ENCODE results near the gene SLC25A33.

The SLC25A33 gene

GRCh38 chr1:9603307-9603706 lies 64.0 kb downstream of the SLC25A33 start:
- H3K36me3 ChIP-seq (ENCODE audit: insufficient read depth, low read length): peaks cover 92% of the 10 kb centered on the region
- no peak for TF ChIP-seq EZH2 (IDR thresholded peaks at IDR 0.05; ENCODE audit: borderline replicate concordance, low read depth, low read length, severe bottlenecking)
- no peak for TF ChIP-seq CTCF (IDR thresholded peaks at IDR 0.05; ENCODE audit: borderline replicate concordance, extremely low read depth, low read length, poor library complexity, severe bottlenecking)
- ATAC-seq (ENCODE audit: insufficient read depth, low read depth) (no peak), DNase-seq (no peak)
- H3K4me3 ChIP-seq (ENCODE audit: low read depth in 1 of 2, low read length in 2 of 2): no peak overlapping the region
- H3K27ac ChIP-seq (ENCODE audit: low read length): no peak overlapping the region
- H3K4me1 ChIP-seq (ENCODE audit: insufficient read depth, low read length): no peaks in the 10 kb centered on the region
- H2AFZ ChIP-seq (ENCODE audit: low read depth, low read length): no peak overlapping the region
- H4K20me1 ChIP-seq (ENCODE audit: insufficient read depth, low read length): peaks cover 35% of the 10 kb centered on the region
- no peaks in the 10 kb centered on the region for H3K9me3 ChIP-seq (ENCODE audit: insufficient read depth, low read length, severe bottlenecking)
- no peaks in the 10 kb centered on the region; the same call in 1 of the 2 replicates for H3K79me2 ChIP-seq (ENCODE audit: insufficient read depth, low read length)
- H3K4me2 ChIP-seq (ENCODE audit: insufficient read depth, low read length): no peak overlapping the region
- no peaks in the 10 kb centered on the region for H3K27me3 ChIP-seq (ENCODE audit: insufficient read depth, low read length, poor library complexity)
- no peak overlapping the region for H3K9ac ChIP-seq (ENCODE audit: low read depth, low read length)

GRCh38 chr1:9603766-9604753 lies 64.8 kb downstream of the SLC25A33 start:
- Histone ChIP-seq H3K4me2 (ENCODE audit: insufficient read depth, low read length) (no peak overlapping the region), H3K9me3 (ENCODE audit: insufficient read depth, low read length, severe bottlenecking) (no peaks in the 10 kb centered on the region), H3K4me3 (ENCODE audit: low read depth in 1 of 2, low read length in 2 of 2) (no peak overlapping the region), H3K79me2 (ENCODE audit: insufficient read depth, low read length) (no peaks in the 10 kb centered on the region; the same call in 1 of the 2 replicates), H3K27me3 (ENCODE audit: insufficient read depth, low read length, poor library complexity) (no peaks in the 10 kb centered on the region), H4K20me1 (ENCODE audit: insufficient read depth, low read length) (peaks cover 34% of the 10 kb centered on the region), H2AFZ (ENCODE audit: low read depth, low read length) (no peak overlapping the region), H3K4me1 (ENCODE audit: insufficient read depth, low read length) (no peaks in the 10 kb centered on the region), H3K36me3 (ENCODE audit: insufficient read depth, low read length) (peaks cover 93% of the 10 kb centered on the region), H3K27ac (ENCODE audit: low read length) (no peak overlapping the region), H3K9ac (ENCODE audit: low read depth, low read length) (no peak overlapping the region)
- TF ChIP-seq CTCF (IDR thresholded peaks at IDR 0.05; ENCODE audit: borderline replicate concordance, extremely low read depth, low read length, poor library complexity, severe bottlenecking): no peak
- no peak for TF ChIP-seq EZH2 (IDR thresholded peaks at IDR 0.05; ENCODE audit: borderline replicate concordance, low read depth, low read length, severe bottlenecking)
- ATAC-seq (ENCODE audit: insufficient read depth, low read depth) (no peak), DNase-seq (no peak)

GRCh38 chr1:9604836-9605235 lies 65.6 kb downstream of the SLC25A33 start:
- Histone ChIP-seq H4K20me1 (ENCODE audit: insufficient read depth, low read length) (peaks cover 37% of the 10 kb centered on the region), H3K36me3 (ENCODE audit: insufficient read depth, low read length) (peaks cover 99% of the 10 kb centered on the region), H3K4me1 (ENCODE audit: insufficient read depth, low read length) (no peaks in the 10 kb centered on the region), H3K79me2 (ENCODE audit: insufficient read depth, low read length) (no peaks in the 10 kb centered on the region; the same call in 1 of the 2 replicates), H3K4me2 (ENCODE audit: insufficient read depth, low read length) (no peak overlapping the region), H3K27me3 (ENCODE audit: insufficient read depth, low read length, poor library complexity) (no peaks in the 10 kb centered on the region), H3K27ac (ENCODE audit: low read length) (no peak overlapping the region), H3K4me3 (ENCODE audit: low read depth in 1 of 2, low read length in 2 of 2) (no peak overlapping the region), H2AFZ (ENCODE audit: low read depth, low read length) (no peak overlapping the region), H3K9me3 (ENCODE audit: insufficient read depth, low read length, severe bottlenecking) (no peaks in the 10 kb centered on the region), H3K9ac (ENCODE audit: low read depth, low read length) (no peak overlapping the region)
- ATAC-seq (ENCODE audit: insufficient read depth, low read depth): no peak
- TF ChIP-seq EZH2 (IDR thresholded peaks at IDR 0.05; ENCODE audit: borderline replicate concordance, low read depth, low read length, severe bottlenecking) (no peak), CTCF (IDR thresholded peaks at IDR 0.05; ENCODE audit: borderline replicate concordance, extremely low read depth, low read length, poor library complexity, severe bottlenecking) (no peak)
- DNase-seq: no peak

Data from DND-41 (cell line).